Neural progenitor cell (in vitro differentiated cells): Measurements from ENCODE around the gene INTS4.

Source experiments
- CTCF ChIP-seq: fragments of 200-600 bp; sonication (generic); IDR thresholded peaks from 2 replicates; pipeline ENCODE4 v1.5.1; 2017; ENCODE audit warnings: antibody characterized with exemption, mild to moderate bottlenecking
- EZH2phosphoT487 ChIP-seq: fragments of 200-600 bp; sonication (generic); IDR thresholded peaks from 2 replicates; pipeline ENCODE4 v1.6.1; 2017; ENCODE audit warnings: antibody characterized with exemption

- TF ChIP-seq EZH2phosphoT487 (no peak), CTCF (no peak)
Observed at GRCh38 chr11:78033040-78033439, 38.6 kb upstream of the INTS4 start.
